ENCODE data around the gene EPOP.
"Not testable (repeated sequence)": the region's sequence is repeated elsewhere in the genome, so short reads cannot be mapped to it uniquely, and the experiment has no call there.

Gene EPOP

GRCh38 chr17:38656959-38657823 lies 17.6 kb downstream of the EPOP start:
- no peak for DNase-seq (ENCODE audit: low read depth)
- H3K4me3 ChIP-seq (ENCODE audit: low read depth, low read length): no peak overlapping the region
- TF ChIP-seq, protein P1, sequence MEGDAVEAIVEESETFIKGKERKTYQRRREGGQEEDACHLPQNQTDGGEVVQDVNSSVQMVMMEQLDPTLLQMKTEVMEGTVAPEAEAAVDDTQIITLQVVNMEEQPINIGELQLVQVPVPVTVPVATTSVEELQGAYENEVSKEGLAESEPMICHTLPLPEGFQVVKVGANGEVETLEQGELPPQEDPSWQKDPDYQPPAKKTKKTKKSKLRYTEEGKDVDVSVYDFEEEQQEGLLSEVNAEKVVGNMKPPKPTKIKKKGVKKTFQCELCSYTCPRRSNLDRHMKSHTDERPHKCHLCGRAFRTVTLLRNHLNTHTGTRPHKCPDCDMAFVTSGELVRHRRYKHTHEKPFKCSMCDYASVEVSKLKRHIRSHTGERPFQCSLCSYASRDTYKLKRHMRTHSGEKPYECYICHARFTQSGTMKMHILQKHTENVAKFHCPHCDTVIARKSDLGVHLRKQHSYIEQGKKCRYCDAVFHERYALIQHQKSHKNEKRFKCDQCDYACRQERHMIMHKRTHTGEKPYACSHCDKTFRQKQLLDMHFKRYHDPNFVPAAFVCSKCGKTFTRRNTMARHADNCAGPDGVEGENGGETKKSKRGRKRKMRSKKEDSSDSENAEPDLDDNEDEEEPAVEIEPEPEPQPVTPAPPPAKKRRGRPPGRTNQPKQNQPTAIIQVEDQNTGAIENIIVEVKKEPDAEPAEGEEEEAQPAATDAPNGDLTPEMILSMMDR (IDR thresholded peaks at IDR 0.05; ENCODE audit: control insufficient read depth, extremely low read depth, insufficient read depth): no peak

DNA sequence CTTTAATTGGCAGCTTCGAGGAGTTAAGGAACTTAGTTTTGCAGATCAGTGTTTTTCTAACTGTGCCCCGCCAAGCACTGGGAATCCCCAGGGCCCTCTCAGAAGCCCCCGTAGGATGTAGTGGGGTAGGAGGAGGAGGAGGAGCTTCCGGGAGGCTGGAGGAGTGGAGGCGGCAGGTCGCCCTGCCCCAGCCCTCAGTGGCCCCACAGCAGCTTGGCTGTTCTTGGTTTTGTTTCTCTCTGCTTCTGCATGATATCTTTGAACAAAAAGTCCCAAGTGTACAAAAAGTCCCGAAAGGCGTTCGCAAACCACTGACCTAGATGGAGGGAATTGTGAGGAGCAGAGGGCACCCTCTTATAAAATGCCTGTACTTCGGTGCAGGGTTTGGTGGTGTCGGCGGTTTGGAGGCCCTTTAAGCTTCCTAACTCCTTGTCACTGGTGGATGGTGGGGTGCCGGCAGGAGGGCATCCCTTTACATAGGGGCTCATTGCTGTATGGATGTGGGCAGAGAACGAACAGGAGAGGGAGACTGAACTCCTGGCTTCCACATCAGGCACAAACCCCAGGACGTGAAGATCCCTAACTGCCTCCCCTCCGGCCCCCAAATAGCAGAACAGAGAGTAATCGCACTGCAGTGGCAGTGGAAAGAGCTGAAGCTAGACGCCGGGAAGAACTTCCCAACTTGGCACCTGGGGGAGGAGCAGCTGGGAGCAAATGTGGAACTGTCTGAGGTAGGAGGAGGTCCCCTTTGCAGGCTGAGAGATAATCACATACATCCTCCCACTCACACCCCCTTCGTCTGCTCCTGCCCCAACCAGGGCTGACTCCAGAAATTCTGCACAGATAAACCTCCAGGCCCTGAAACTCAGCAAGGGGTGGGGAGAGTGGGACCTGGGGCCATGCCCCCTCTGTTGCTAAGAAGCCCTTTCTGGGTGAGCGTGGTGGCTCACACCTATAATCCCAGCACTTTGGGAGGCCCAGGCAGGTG lies 20.1 kb downstream of the EPOP start:
- H3K4me3 ChIP-seq (ENCODE audit: low read depth, low read length): no peak overlapping the region
- DNase-seq (ENCODE audit: low read depth): no peak
- TF ChIP-seq, protein P1 (IDR thresholded peaks at IDR 0.05; ENCODE audit: control insufficient read depth, extremely low read depth, insufficient read depth): no peak

DNA sequence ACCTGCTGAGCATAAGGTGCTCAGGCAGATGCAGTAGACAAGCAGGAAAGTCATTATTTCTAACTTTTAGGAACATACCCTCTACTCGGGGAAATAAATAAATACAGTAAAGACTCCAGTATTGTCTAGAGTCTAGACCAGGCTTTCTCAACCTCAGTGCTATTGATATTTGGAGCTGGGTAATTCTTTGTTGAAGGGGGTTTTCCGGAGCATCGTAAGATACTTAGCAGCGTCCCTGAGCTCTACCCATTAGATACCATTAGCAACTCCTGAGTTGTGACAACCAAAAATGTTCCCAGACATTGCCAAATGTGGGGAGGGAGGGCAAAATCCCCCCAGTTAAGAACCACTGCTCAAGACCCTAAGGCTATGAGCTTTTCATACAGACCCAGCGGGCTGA lies 21.1 kb downstream of the EPOP start:
- no peak for DNase-seq (ENCODE audit: low read depth)
- TF ChIP-seq, protein P1 (IDR thresholded peaks at IDR 0.05; ENCODE audit: control insufficient read depth, extremely low read depth, insufficient read depth): no peak
- H3K4me3 ChIP-seq (ENCODE audit: low read depth, low read length): no peak overlapping the region

- DNase-seq (ENCODE audit: low read depth): no peak
- no peak overlapping the region for H3K4me3 ChIP-seq (ENCODE audit: low read depth, low read length)
- TF ChIP-seq, protein P1 (IDR thresholded peaks at IDR 0.05; ENCODE audit: control insufficient read depth, extremely low read depth, insufficient read depth): no peak
These were observed 21.5 kb downstream of the EPOP start for GRCh38 chr17:38653230-38653629.

GRCh38 chr17:38650653-38651173 lies 24.0 kb downstream of the EPOP start:
- DNase-seq (ENCODE audit: low read depth); H3K4me3 ChIP-seq (ENCODE audit: low read depth, low read length): not testable (repeated sequence)

GRCh38 chr17:38637951-38638350 lies 36.8 kb downstream of the EPOP start:
- TF ChIP-seq, protein P1 (IDR thresholded peaks at IDR 0.05; ENCODE audit: control insufficient read depth, extremely low read depth, insufficient read depth): no peak
- no peak for DNase-seq (ENCODE audit: low read depth)
- H3K4me3 ChIP-seq (ENCODE audit: low read depth, low read length): no peak overlapping the region

- no peak overlapping the region for H3K4me3 ChIP-seq (ENCODE audit: low read depth, low read length)
- no peak for DNase-seq (ENCODE audit: low read depth)
- TF ChIP-seq, protein P1 (IDR thresholded peaks at IDR 0.05; ENCODE audit: control insufficient read depth, extremely low read depth, insufficient read depth): no peak
These were observed 38.7 kb downstream of the EPOP start for GRCh38 chr17:38636054-38636453.
